SK-MEL-5 (cell line): ENCODE results near the gene YIPF5. TPM values are rescaled to one million over a fixed set of nuclear protein-coding genes. Genes with fewer than 3 reads are reported as not detected.

ENCODE experiments used
- DNase-seq: peaks from one replicate; pipeline ENCODE4 v3.0.0-alpha.2; 2016; ENCODE audit warnings: low read depth, low spot score
- in situ Hi-C: cut with HindIII; loops from 2 replicates; pipeline ENCODE4 v1.10.0; 2016; ENCODE audit warnings: low sequenced_read_pairs, high pct_unique_total_duplicates, low pct_unique_long_range_greater_than_20kb
- total RNA-seq: library from RNA; depleted of rRNA; stranded (reverse); fragments of >200 nt; shearing (Covaris generic); gene quantifications from 2 replicates; pipeline ENCODE4 v1.2.3, GENCODE V29; 2014

Gene YIPF5
- total RNA-seq, 1 experiment from 2014 or later: 50.7 TPM

DNA sequence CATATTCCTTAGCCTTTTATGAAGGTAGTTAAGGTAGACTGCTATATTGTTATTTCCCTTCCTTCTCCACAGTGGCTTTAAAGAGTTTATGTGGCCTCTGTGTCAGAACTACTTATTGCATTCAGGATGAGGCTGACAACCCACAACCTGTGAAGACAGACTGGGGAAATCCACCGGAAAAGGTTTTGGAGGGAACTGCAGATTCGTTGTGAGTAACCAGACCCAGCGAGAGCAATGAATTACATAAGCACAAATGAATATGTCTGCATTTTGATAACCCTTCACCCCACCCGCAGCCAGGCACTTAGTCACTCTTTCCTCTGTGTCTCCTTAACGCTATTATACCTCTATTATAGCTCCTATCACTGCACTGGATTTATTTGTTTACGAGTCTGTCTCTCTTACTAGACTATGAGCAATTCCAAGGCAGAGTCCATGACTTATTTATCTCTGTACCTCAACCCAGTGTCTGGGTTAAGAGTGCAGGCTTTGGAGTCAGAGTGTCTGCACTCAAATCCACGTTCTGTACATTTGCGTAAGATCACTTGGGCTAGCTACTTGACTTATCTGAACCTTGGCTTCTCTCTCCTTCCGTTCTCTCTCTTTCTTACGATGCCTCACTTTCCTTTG, 19.5 kb upstream of the YIPF5 start:
- DNase-seq: no peak
- in situ Hi-C loops: no loop called here

DNA sequence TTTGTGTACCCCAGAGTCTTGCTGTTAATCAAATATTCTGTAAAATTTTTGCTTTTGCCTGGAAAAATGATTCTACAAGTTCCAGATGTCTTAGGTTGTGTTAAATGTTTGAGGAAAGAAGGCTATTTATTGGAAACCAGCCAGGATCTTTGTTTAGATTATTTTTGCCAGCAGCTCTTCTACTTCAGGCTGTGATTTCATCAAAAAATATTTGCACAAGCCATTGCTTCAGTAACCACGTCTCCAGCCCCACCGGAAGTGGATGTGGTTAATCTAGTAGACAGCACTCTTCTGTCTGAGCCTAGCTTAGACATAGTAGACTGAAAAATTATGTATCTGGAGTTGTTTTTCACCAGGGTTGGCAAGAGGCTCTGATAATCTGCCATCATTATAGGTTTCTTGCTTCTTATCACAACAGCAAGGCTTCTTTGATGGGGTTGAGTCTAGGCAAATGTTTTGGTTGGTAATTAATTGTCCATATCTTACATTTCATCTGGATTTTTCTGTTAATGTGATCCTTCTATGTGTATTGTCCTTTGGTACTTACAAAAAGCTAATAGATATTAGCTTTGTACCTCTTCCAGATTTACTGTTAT, 17.3 kb upstream of the YIPF5 start:
- in situ Hi-C loops: no loop called here
- DNase-seq: peak; percentile 66

GRCh38 chr5:144183254-144183889, 12.9 kb upstream of the YIPF5 start:
- in situ Hi-C loops: no loop called here

GRCh38 chr5:144179226-144179625, 8.8 kb upstream of the YIPF5 start:
- no peak for DNase-seq
- in situ Hi-C loops: no loop called here

More at GRCh38 chr5:144183254-144183889, 12.9 kb upstream of the YIPF5 start:
- peak; percentile 38 for DNase-seq

GRCh38 chr5:144177548-144177947, 7.1 kb upstream of the YIPF5 start:
- DNase-seq: no peak
- in situ Hi-C loops: no loop called here

- in situ Hi-C loops: no loop called here
- DNase-seq: no peak
Measured at GRCh38 chr5:144173766-144174165, 3.3 kb upstream of the YIPF5 start.

GRCh38 chr5:144169904-144170275, 569 bp downstream of the YIPF5 start:
- no peak for DNase-seq
- in situ Hi-C loops: no loop called here

DNA sequence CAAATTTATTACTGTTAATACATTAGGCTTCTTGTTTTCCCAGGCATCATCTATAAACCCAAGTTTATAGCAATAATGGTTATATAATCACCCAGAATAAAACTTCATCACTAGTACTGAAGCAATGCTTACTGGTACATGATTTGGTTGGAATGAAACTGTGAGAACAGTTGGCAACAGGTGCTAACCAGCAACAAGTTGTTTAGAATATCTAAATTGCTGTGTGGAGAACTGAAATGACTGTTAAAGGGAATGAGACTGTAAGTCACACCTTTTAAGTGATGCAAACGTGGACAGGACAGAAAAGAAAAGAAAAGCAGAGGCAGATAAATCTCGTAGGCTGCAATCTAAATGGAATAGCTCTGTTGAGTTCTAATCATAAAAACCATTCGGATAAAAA, 2.5 kb downstream of the YIPF5 start:
- in situ Hi-C loops: no loop called here
- DNase-seq: no peak

- in situ Hi-C loops: no loop called here
- DNase-seq: no peak
Measured at GRCh38 chr5:144166696-144167095, 3.8 kb downstream of the YIPF5 start.

GRCh38 chr5:144162686-144163085, 7.8 kb downstream of the YIPF5 start:
- in situ Hi-C loops: no loop called here
- no peak for DNase-seq

DNA sequence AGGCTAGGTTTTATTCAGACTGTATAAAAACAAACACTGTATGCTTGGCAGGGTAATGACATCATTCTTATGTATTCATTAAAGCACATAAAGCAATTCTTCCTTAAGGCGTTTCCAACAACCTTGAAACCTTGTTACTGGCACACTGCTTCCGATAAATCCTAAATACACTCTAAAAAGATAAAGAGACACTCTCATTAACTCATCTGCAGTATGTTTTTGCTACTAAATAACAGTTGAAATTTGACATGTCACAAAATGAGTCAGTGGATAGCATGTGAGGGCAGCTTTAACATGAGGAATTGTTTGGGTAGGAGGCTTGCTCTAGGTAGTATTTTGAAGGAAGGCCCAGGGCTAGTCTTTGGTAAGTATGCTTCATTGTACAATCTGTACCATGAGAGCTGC, 13.7 kb downstream of the YIPF5 start:
- peak; percentile 19 for DNase-seq
- in situ Hi-C loops: no loop called here

GRCh38 chr5:144151026-144151425, 19.4 kb downstream of the YIPF5 start:
- in situ Hi-C loops: no loop called here
- DNase-seq: no peak

- DNase-seq: no peak
- in situ Hi-C loops: no loop called here
Measured at GRCh38 chr5:144144956-144145751, 25.3 kb downstream of the YIPF5 start.

DNA sequence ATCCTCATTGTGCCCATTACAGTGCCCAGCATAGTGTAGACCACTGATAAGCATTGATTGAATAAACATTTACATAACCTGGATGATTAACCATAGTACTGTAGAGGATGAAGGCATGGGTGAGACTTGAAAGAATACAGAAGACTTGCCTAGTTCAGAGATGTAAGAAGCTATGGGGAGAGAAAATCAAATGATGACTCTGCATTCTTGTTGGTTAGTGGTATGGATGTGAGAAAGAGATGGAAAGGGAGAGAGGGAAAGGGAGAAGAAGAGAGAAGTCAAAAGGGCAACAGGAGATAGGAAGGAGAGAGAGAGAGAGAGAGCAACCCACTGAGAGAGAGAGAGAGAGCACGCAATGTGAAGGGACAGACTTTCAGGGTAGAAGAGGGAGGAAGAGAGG, 26.8 kb downstream of the YIPF5 start:
- in situ Hi-C loops: no loop called here

GRCh38 chr5:144142824-144143162, 27.7 kb downstream of the YIPF5 start:
- in situ Hi-C loops: no loop called here
- no peak for DNase-seq

More for the DNA sequence above, 26.8 kb downstream of the YIPF5 start:
- no peak for DNase-seq

- peak; percentile 54 for DNase-seq
- in situ Hi-C loops: no loop called here
Measured at GRCh38 chr5:144142139-144142823, 28.2 kb downstream of the YIPF5 start.

GRCh38 chr5:144141585-144141984, 28.9 kb downstream of the YIPF5 start:
- DNase-seq: no peak
- in situ Hi-C loops: no loop called here

DNA sequence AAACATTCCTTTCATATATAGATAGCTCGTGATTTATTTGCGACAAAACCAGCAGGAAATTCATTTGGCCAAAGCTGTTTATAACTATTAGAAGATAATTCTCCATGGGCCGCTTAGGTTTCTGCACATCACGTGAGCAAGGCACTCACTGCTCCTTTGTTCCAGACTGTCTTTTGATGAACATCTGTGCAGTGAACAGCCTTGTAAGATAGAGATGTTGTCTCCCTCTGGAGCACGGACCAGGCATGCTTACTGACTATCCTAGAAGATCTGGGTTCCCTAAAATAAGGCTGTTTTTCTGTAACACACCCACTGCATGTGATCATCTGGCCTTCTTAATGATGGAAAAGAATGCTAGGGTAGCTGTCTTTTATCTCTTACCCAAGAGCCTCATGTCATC, 30.9 kb downstream of the YIPF5 start:
- in situ Hi-C loops: no loop called here
- DNase-seq: peak; percentile 62
